Measurements from ENCODE around the gene TMEM123. TPM values are rescaled to one million over a fixed set of nuclear protein-coding genes. Genes with fewer than 3 reads are reported as not detected.
"Not testable (repeated sequence)": the region's sequence is repeated elsewhere in the genome, so short reads cannot be mapped to it uniquely, and the experiment has no call there.

TMEM123 gene
- polyA plus RNA-seq, 3 donors: 331 to 380 (median 377) TPM

- no peak for DNase-seq (ENCODE audit: low read depth in 3 of 3, low spot score in 2 of 3)
Measured at GRCh38 chr11:102449651-102450570, 2.7 kb downstream of the TMEM123 start.

- DNase-seq (ENCODE audit: low read depth in 3 of 3, low spot score in 2 of 3): no peak
Measured at GRCh38 chr11:102448869-102449224, 3.7 kb downstream of the TMEM123 start.

- no peak for DNase-seq (ENCODE audit: low read depth in 3 of 3, low spot score in 2 of 3)
Measured at GRCh38 chr11:102447941-102448868, 4.4 kb downstream of the TMEM123 start.

- DNase-seq (ENCODE audit: low read depth in 3 of 3, low spot score in 2 of 3): no peak
Measured at GRCh38 chr11:102447193-102447592, 5.4 kb downstream of the TMEM123 start.

GRCh38 chr11:102446606-102447005 lies 6.0 kb downstream of the TMEM123 start:
- no peak for DNase-seq (ENCODE audit: low read depth in 3 of 3, low spot score in 2 of 3)

GRCh38 chr11:102444693-102445092 lies 7.9 kb downstream of the TMEM123 start:
- DNase-seq (ENCODE audit: low read depth in 3 of 3, low spot score in 2 of 3): not testable (repeated sequence)

- not testable (repeated sequence) for DNase-seq (ENCODE audit: low read depth in 3 of 3, low spot score in 2 of 3)
Measured at GRCh38 chr11:102444142-102444541, 8.4 kb downstream of the TMEM123 start.

- not testable (repeated sequence) for DNase-seq (ENCODE audit: low read depth in 3 of 3, low spot score in 2 of 3)
Measured at GRCh38 chr11:102439063-102439363, 13.6 kb downstream of the TMEM123 start.

GRCh38 chr11:102438311-102439062 lies 14.1 kb downstream of the TMEM123 start:
- no peak for DNase-seq (ENCODE audit: low read depth in 3 of 3, low spot score in 2 of 3)

- DNase-seq (ENCODE audit: low read depth in 3 of 3, low spot score in 2 of 3): no peak
Measured at GRCh38 chr11:102437727-102438126, 14.8 kb downstream of the TMEM123 start.

- no peak for DNase-seq (ENCODE audit: low read depth in 3 of 3, low spot score in 2 of 3)
Measured at GRCh38 chr11:102436976-102437375, 15.6 kb downstream of the TMEM123 start.

GRCh38 chr11:102436561-102436960 lies 16.0 kb downstream of the TMEM123 start:
- no peak for DNase-seq (ENCODE audit: low read depth in 3 of 3, low spot score in 2 of 3)

- no peak for DNase-seq (ENCODE audit: low read depth in 3 of 3, low spot score in 2 of 3)
Measured at GRCh38 chr11:102435688-102436087, 16.9 kb downstream of the TMEM123 start.

GRCh38 chr11:102433571-102433970 lies 19.0 kb downstream of the TMEM123 start:
- not testable (repeated sequence) for DNase-seq (ENCODE audit: low read depth in 3 of 3, low spot score in 2 of 3)

- DNase-seq (ENCODE audit: low read depth in 3 of 3, low spot score in 2 of 3): not testable (repeated sequence)
Measured at GRCh38 chr11:102432560-102432959, 20.0 kb downstream of the TMEM123 start.

- DNase-seq (ENCODE audit: low read depth in 3 of 3, low spot score in 2 of 3): no peak
Measured at GRCh38 chr11:102431404-102431803, 21.2 kb downstream of the TMEM123 start.

- no peak for DNase-seq (ENCODE audit: low read depth in 3 of 3, low spot score in 2 of 3)
Measured at GRCh38 chr11:102430158-102430836, 22.3 kb downstream of the TMEM123 start.

GRCh38 chr11:102429691-102430090 lies 22.9 kb downstream of the TMEM123 start:
- DNase-seq (ENCODE audit: low read depth in 3 of 3, low spot score in 2 of 3): no peak

- no peak for DNase-seq (ENCODE audit: low read depth in 3 of 3, low spot score in 2 of 3)
Measured at GRCh38 chr11:102429226-102429625, 23.3 kb downstream of the TMEM123 start.

- DNase-seq (ENCODE audit: low read depth in 3 of 3, low spot score in 2 of 3): no peak
Measured at GRCh38 chr11:102428696-102429095, 23.9 kb downstream of the TMEM123 start.
